Fibroblast of skin of left quadriceps (primary cell): ENCODE data around the gene CSF2.

Experiments
- DNase-seq, 2 experiments: peaks; one replicate each; pipeline ENCODE4 v3.0.0-alpha.2; 2013; ENCODE audit warnings: low read depth in 2 of 2

Gene CSF2

DNA sequence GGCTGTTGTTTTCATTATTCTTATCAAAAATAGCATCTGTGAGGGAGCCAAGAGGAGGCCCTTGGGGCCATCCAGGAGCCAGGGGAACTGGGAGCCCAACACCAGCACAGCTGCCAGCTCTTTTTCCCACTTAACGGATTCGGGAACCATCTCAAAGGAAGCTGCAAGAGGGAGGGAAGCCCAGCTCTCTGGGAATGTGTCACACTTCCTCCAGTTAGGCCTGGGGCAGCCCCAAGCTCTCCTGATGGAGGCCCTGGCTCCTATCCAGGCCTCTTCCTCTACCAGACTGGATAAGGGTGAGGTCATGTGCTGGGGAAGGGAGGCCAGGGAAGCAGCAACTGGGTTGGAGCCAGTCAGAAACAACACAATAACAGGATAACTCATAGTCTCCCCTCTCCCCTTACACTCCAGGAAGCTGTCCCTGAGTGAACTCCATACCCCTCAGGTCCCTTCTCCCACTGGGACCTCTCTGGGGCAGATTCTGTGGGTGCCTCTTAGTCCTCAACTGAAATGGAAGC, 12.7 kb downstream of the CSF2 start:
- peak; percentile 77 to 81 for DNase-seq

DNA sequence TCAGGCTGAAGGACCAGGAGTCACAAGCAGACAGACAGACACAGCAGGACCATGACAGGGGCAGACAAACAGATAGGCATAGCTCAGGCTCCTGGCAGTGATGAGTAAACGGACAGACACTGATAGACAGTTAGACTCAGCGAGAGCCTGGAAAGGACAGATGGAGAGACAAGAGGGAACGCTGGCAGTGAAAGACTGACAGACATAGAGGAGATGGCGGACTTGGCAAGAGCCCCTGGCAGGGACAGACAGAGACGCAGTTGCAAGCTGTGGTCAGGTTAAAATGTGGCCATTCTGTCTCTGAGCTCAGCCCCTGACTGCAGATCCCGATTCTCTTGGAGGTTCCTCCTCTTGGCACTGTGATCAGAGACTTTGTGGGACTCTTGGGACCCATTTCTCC, 13.6 kb downstream of the CSF2 start:
- DNase-seq: no peak

DNA sequence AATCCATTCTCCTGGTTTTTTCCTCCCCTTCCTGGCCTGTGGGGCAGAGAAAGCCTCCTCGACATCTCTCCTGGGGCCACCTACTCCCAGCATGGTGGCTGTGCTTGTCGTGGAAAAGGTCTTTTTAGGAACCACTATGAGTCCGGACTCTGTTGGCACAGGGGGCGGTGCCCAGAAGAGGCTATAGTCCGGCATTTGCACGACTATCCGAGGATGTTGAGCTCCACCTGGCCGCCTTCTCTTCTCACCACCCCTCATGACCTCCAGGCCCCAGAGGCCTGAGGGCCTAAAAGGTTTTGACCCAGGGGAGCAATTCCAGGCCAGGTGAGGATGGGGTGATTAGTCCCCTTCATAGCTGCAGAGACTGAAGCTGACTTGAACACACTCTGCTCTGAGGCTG, 14.1 kb downstream of the CSF2 start:
- no peak for DNase-seq

DNA sequence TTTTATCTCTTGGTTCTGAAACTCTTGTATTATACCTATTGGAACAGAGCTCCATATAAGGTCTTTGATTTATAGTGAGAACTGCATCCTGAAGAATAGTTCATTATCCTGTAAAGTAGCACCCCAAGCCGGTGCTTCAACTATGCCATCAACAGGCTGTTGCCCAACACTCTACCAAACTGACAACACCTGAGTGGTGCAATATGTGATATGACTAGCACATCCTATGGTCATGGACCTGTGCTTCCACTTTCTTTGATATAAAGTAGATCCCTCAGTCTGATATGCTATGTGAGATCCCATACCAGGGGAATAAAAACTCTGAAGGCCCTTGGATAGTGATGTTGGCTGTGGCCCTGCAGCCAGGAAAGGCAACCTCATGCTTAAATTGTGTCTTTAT, 15.8 kb downstream of the CSF2 start:
- no peak for DNase-seq

DNA sequence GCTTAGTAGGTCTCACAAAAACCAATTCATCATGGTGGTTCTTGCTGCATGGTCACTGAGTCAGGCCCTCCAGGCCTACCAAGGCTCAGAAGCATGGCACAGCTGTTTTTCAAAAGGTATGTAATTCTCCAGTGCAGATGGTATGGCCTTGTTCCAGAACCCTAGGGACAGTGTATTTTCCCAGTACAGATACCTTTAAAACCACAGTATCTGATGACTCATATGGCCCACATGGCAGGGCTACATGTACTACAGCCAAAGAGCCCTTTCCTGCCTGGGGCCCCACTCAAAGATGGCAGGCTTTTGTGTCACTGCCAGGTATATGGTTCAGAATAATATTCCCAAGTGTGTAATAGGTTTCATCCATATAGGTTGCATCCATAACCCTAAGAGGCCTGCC, 16.5 kb downstream of the CSF2 start:
- DNase-seq: peak; percentile 53 to 55

DNA sequence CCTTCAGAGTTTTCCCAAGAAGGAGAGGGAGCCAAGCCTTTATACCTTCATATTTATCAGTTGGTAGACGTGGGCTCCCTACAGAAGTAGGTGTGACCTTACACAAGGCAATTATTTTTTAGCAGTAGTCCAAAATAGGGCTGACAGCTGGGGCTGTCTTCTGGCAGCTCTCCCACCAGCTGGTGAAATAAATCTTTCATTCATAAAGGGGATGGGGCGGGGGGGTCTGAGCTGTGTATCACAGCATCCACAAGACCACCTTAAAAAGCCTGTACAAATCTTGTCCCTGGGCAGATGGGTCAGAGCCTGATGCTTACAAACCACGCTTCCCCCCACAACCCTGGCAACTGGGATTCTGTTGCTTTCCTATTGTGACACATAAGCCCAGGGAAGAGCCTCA, 19.7 kb downstream of the CSF2 start:
- DNase-seq: no peak

DNA sequence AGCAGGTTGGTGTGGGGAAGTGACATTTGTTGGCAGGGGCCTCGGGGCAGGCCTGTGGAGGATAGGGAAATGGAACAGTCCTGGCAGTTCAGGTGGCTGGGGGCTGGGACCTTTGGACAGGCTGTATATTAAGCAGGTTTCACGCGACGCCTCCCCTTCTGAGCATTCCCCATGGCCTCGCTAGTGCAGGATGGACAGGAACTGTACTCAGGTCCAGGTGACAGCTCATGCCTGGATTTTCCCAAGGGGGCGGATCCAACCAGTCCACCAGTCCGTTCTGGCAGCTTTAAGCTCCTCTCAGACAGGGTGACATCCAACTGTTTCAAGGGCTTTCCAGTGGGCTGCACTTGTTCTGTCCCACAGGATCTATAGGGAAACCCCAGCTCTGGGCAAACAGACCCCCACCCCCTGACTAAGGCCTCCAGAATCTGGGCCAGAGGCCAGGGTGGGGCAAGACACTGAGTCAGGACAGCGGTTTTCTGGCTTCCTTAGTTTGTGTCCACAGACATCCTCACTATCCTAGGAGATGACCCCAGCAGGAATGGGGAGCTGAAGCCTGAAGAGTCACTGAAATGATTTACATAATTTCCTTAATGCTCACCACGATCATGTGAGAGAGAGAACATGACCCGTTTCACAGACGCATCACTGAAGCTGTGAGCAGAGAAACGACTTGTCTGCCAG, 20.9 kb downstream of the CSF2 start:
- DNase-seq: peak; percentile 75

DNA sequence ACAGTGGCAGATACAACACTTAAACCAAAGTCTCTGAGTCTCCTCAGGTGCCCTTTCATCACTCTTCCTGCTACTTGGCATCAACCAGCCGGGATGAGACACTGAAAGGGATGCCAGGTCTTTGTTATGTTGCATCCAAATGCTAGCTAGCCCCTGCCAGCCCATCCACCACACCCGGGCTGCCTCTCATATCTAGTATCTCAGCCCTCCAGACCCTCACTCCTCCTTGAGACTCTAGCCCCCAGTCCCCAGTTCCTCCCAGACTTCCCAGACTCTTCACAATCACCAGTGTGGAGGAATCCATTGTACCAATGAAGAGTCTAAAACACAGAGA, 21.5 kb downstream of the CSF2 start:
- no peak for DNase-seq

DNA sequence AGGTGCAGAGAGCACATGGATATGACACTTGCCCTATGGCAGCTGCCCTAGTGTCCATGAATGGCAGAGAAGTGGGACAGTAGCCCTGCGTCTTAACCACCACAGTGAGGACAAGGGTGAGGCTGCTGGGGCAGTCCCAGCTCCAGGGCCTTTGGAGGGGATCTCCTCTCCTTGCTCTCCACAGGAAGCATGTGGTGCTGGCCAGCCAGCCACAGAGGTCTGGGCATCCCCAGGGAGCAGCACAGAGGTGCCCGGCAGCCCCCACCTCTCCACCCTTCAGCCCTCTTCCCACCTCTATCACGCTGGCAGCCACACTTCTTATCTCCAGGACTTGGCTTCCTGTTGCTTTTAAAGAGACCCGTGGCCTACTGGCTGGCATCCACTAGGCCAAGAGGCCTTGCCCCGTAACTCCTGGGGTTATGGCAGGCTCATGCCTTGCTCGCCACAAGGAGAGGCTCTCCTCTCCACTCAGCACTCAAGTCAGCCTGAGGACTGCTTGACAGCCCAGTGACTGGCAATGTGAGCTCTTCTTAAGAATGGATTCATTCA, 21.9 kb downstream of the CSF2 start:
- DNase-seq: no peak

DNA sequence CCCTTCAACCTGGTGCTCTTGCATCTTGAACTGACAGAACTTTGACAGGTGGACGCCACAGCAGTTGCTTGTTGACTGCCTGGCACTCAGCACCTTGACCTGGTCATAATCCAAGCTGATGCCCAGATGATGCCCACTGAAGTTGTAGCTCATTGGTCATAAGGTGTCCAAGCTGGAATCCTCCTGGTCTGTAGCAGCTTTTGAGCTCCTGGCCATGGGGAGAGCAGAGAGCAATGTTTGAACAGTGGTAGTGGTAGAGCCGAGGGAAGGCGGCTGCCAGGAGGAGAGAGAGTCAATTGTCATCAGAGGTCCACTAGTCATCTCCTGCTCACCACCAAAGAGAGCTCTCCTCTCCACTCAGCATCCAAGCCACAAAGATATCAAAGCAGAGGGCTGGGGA, 23.3 kb downstream of the CSF2 start:
- DNase-seq: no peak

DNA sequence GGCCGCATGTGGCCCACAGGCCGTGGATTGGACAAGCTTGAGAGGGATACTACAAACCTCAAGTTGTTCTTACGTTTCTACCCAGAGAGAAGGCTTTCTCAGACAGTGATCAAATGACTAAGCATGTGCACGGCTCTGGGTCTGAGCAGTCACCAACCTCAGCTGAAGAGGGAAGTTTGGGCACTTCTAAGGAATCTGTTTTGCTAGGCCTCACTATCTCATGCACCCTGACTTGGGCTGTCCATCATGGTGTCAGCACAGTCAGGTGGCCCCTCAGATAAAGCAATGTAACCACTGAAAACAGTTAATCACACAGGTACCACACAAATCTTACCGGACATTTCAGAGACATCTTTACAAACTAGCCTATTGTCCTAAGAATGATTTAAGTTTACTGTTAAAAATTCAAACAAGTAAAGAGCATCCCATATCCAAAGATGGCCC, 24.6 kb downstream of the CSF2 start:
- no peak for DNase-seq

DNA sequence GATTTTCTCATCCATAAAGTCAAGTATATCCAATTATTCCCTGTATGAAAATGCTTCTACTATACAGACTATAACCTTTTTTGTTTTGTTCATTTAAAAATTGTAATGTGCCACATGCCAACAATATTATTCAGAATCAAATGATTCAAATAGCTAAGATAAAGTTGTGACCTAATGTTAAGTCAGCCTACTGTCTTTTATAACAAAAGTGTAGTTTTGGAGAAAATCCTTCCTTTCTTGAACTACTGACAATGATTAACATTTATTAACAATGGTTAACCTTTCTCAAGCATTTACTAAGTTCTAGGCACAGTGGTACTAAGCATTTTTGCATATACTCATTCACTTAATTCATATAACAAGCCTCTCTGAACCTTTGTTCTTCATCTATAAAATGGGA, 25.0 kb downstream of the CSF2 start:
- no peak for DNase-seq

DNA sequence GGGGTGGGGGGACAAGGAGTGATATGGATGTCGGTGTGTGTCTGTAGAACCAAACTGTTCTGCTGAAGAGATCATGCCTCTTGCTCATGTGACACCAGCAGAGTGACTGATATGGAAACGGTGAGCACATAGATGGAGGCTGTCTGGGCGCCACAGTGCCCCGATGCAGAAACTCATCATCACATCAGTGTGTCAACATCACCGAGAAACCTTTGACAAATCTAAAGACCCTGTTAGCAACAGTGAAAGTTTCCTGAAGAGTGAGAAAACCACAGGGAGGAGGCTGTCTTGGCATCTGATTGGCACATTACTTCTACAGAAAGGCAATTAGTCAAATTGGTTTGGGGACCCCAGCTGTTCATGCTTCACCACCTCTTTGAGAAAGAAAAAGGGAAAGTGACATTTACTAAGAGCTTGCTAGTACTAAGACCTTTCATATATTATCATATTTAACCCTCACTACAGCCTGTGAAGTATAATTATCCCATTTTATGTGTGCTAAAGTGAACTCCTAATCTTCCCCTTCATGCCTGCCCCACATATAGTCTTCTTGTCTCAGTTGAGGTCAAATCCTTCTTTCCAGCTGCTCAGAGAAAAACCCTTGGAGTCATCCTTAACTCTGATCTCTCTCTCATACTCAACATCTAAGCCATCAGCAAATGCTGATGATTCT, 25.6 kb downstream of the CSF2 start:
- DNase-seq: no peak

DNA sequence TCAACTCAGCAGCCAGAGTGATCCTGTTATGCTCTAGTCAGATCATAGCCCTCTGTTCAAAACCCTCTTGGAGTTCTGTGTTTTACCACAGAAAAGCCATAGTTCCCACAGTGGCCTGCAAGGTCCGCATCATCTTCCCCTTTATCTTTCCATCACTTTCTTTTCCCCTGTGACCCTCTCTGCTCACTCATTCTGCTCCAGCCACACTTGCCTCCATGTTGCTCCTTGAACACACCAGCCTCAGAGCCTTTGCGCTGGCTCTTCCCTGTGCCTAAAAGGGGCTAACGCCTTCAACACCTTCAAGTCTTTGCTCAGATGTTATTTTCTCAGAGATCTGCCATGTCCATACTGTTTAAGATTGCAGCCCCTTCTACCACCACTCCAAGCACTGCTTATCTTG, 26.3 kb downstream of the CSF2 start:
- no peak for DNase-seq

DNA sequence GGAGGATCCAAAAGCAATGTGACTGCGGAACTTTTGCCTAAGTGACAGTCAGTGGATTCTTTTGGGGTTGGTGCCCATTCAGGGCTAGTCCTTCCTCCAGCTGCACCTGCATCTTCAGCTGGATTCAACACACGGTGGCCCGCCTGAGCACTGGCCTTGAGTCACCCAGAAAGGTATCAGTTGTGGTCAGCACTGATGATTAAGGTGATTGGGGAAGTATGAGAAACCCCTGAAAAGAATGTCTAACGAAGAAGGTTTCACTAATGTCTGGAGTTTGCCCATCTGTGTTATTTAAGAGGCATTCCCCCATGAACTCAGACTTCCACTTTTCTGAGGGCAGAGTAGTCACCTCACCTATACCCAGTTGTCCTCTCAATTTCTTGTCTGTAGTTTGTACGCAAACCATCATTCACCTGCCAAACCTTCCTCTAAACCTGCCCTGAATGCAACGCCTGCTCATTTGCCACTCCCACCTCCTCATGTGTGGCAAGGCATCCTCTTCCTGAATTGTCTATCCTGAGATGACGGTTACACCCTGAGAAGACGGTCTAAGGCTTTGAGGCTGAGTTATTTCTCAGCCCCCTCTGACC, 27.2 kb downstream of the CSF2 start:
- DNase-seq: no peak

DNA sequence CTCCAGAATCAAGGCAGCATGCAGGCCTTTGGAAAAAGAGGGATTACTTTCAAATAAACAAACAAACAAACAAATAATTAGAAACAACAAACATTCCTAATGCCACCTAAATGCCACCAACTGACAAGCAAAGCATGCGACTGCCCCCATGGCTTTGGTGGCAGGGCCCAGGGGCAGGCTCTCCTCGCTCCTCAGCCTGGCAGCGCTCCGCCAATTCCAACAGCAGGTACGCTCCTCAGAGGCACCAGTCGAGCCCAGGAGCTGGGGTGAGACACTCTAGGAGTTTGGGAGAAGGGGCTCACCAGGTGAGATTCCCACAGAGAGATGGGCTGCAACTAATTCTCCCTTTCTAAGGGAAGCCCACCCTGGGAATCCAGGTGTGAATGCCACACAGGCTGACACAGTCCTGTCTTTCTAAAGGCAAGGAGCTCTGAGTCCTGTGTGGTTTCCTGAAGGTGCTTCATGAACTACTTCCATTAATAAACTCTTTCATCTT, 27.8 kb downstream of the CSF2 start:
- no peak for DNase-seq

DNA sequence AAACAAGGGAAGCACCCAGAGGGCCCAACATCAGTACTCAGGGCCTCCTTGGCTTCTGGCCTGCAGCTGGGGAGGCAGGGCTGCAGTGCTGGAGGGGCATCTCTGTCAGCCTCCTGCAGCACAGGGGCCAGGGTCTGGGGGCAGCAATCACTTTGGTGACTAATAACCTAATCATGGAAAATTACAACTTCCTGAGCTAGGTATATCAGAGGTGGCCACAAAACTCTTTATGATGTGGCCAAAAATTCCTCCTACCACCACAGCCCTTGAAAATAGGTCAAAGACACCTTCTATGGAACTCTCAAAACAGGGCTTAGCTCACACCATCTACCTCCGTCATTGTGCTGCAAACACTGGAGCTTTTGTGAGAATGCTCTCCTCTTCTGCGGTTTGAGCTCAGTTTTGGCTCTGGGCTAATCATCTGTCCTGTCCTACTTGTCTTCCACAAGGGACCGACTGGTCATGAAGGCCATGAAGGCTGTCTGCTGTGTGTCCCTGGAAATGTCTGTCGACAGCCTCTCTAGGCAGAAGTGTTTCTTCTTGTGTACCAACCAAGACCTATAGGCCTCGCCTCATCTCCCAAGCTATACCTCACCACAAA, 28.6 kb downstream of the CSF2 start:
- no peak for DNase-seq

DNA sequence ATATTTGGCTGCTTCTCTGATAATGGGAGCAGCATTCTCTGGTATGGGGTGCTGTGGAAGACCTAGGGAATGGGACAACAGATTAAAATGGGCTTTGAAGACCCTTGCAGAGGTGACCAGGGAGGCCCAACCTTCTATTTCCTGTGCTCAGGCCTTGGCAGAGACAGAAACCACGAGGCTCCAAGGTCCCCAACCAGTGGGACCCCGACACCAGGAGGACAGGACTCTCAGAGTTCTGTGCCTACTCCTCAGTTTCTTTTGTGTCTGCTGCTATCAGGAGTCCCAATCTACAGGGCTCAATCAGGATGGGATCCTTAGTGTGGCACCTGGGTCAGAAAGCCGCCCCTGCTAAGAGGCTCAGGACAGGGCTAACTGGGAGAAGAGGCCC, 29.3 kb downstream of the CSF2 start:
- no peak for DNase-seq

DNA sequence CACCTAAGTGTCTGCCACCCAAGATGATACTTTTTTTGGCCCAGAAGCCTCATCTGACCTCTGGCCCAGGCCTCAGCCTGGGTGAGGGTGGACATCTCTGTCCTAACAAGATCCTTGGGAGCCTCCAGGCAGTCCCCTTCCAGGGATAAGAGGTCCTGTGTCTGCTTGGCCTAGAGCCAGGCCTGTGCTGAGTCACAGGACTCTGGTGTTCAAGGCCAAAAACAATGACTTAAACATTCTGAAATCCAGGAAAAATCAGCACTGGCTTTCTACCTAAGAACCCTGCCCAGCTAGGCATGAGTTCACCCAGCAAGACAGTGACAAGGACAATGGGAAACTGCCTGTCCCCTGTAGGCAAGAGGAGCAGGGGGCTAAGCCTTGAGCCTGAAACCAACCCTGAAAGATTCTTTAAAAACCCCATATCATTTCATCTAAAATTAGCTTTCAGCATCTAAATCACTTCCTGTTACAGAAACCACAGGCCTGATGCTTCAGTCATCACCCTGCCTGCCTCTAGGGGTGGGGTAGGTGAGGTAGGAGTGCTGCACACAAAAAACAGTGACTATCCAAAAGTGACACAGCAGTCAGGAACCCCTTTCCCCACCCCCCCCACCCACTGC, 29.9 kb downstream of the CSF2 start:
- DNase-seq: peak; percentile 69 to 72

DNA sequence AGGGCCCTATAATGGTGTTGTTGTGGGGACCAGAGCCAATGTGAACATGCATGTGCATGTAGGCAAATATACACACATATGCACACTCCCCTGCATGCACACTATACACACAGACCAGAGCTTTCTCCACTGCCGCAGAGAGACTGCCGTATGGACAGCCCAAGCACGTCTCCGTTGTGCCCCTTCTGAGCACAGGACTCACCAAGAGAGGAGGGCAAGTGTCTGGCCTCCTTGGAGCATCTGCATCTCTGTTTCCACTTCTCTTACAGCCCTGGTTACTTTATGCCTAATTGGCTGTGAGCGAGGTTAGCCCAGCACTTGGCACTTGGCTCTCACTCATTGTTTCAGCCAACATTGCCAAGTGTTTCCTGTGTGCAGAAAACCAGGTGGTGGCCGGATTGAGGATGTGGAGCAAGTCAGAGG, 30.4 kb downstream of the CSF2 start:
- DNase-seq: no peak

DNA sequence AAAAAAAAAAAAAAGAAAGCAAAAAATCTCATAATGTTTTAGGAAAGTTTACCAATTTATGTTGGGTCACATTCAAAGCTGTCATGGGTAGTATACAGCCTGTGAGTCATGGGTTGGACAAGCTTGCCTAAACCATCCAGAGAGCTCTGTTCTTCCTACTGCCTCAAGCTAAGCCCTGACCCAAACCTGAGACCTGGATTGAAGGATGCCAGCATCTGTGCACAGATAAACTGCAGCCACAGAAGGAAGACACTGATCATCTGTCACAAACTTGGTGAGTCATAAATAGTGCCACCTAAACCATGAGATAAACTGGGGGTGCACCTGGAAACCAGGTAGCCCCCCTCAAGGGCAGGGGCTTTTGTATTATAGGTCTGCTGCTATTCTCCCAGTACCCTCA, 31.0 kb downstream of the CSF2 start:
- no peak for DNase-seq

DNA sequence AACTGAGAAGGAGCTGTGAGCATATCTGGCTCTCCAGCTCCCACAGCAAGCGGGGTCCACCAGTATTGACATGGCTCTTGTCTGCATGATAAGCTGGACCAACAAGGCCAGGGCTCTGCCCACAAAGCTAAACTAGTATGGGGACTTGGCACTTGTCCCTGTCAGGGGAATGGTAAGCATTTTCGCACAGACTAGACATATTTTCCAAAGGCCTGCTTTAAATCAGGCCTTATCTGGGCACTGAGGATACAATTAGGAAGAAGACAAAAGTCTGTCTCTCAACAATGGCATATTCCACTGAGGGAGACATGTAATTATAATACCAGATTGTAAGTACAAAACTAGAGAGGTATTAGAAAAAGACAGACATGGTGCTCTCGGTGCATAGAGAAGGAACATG, 32.1 kb downstream of the CSF2 start:
- no peak for DNase-seq
